C4-2B (cell line): ENCODE data around the gene ATP5PO.
"Not testable (repeated sequence)": the region's sequence is repeated elsewhere in the genome, so short reads cannot be mapped to it uniquely, and the experiment has no call there.

ENCODE experiments used
- H3K27ac ChIP-seq: fragments of 450-650 bp; 2 replicates; pipeline ENCODE4 v1.5.1; 2017
- ZFX ChIP-seq: fragments of 450-650 bp; IDR thresholded peaks from 2 replicates; pipeline ENCODE4 v1.6.1; 2017
- TF ChIP-seq, protein P1 (sequence below): fragments of 450-650 bp; conservative IDR thresholded peaks from 2 replicates; pipeline ENCODE4 v1.5.1; 2017; ENCODE audit warnings: mild to moderate bottlenecking

Gene ATP5PO

DNA sequence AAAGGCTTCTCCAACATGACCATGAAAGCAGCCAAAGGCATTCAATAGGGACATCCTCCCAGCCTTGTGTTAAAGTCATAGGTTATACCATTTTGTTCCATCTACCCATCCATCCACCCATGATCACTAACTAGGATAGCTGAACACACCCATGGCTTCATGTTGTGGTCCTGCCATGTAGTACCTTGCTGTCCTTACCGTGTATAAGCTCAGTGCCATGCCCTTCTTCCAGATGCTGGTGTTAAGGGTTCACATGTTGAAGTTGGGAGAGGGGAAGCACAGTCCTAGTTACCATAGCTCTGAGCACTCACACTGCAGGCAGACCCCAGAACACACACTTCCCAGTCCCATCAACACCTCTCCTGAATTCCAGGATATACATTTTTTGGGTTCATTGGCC lies 51.5 kb downstream of the ATP5PO start:
- TF ChIP-seq, protein P1, sequence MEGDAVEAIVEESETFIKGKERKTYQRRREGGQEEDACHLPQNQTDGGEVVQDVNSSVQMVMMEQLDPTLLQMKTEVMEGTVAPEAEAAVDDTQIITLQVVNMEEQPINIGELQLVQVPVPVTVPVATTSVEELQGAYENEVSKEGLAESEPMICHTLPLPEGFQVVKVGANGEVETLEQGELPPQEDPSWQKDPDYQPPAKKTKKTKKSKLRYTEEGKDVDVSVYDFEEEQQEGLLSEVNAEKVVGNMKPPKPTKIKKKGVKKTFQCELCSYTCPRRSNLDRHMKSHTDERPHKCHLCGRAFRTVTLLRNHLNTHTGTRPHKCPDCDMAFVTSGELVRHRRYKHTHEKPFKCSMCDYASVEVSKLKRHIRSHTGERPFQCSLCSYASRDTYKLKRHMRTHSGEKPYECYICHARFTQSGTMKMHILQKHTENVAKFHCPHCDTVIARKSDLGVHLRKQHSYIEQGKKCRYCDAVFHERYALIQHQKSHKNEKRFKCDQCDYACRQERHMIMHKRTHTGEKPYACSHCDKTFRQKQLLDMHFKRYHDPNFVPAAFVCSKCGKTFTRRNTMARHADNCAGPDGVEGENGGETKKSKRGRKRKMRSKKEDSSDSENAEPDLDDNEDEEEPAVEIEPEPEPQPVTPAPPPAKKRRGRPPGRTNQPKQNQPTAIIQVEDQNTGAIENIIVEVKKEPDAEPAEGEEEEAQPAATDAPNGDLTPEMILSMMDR: no peak
- TF ChIP-seq ZFX: no peak
- no peak overlapping the region for H3K27ac ChIP-seq

DNA sequence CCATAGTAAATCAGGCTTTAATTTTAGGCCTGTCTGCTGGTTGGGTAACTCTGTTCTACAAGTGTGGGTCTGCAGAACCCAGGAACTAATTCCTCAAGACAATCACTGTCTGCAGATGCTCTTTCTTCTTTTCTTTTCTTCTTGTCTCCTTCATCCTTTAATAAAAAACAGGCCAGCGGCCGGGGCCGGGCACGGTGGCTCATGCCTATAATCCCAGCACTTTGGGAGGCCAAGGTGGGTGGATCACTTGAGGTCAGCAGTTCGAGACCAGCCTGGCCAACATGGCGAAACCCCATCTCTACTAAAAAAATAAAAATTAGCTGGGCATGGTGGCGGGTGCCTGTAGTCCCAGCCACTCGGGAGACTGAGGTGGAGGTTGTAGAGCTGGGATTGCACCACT lies 52.4 kb downstream of the ATP5PO start:
- not testable (repeated sequence) for H3K27ac ChIP-seq

DNA sequence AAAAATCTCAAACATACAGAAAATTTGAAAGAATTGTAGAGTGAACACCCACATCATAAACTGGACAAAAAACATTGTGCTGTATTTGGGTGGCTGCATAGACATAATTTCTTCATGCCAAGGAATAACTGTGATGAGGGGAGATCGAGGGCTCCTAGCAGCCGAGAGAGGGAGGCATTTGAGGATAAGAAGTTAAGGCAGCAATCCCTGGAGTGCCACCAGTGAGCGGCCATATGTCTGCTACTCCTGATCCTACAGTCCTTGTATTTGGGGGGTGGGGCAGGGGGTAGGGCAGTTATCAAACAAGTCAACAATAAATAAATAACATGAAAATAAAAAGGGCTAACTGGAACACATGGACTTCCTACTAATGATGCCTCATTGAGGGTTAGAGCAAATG lies 54.5 kb downstream of the ATP5PO start:
- H3K27ac ChIP-seq: no peak overlapping the region
- no peak for TF ChIP-seq ZFX
- TF ChIP-seq, protein P1: no peak

DNA sequence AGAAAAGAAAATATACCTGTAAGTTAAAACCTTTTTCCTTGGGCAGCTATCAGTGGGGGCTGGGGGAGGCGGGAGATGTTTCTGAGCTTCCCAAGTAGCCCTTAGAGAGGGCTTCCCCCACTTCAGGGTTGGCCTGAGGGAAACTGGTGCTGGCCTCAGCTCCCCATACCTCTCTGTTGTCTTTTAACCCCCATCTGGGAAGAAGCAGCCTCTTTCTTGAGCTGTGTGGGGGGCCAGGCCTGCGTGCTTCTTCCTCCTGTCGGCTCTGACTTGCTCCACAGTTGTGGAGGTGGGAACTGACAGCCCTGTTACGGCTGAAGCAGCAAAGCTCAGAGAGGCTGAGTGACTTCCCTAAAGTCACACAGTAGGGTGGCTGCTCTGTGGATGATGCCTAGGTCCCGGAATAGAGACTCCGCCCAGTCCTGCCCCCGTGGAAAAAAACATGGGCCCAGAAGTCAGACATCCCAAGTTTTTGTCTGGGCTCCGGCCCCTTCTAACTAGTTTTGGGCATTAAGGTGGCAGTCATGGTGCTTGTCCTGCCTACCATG lies 55.2 kb downstream of the ATP5PO start:
- no peak for TF ChIP-seq ZFX
- TF ChIP-seq, protein P1: no peak
- no peak overlapping the region for H3K27ac ChIP-seq

DNA sequence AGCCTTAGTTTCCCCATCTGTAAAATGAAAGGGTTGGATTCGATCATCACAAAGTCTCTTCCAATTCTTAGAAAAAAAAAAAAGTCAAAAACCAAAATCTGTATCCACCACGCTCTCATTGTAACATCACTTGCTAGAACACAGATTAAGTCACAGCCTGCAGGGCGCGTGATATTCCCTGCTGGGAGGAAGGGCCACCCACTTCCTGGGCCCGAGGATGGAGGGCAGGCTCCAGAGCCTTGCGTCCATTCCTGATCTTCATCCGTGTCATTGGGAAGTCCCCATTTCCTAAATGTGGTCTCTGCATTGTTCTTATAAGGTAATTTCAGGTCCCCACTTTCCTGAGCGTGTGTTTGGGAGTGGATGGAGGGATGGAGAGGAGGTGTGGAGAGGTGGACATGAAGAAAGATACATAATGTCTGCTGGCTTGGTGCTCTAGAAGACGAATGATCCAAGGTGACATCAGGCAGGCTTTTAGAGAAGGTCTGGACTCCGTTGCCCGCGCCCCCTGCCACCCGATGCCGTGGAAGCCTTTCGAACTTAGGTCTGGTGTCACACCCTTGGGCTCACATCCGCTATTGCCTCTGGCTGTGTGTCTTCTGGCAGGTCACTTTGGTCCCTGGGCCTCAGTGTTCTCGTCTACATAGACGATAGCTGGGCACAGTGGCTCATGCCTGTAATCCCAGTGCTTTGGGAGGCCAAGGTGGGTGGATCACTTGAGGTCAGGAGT lies 56.1 kb downstream of the ATP5PO start:
- H3K27ac ChIP-seq: no peak overlapping the region
- TF ChIP-seq, protein P1: no peak
- no peak for TF ChIP-seq ZFX

DNA sequence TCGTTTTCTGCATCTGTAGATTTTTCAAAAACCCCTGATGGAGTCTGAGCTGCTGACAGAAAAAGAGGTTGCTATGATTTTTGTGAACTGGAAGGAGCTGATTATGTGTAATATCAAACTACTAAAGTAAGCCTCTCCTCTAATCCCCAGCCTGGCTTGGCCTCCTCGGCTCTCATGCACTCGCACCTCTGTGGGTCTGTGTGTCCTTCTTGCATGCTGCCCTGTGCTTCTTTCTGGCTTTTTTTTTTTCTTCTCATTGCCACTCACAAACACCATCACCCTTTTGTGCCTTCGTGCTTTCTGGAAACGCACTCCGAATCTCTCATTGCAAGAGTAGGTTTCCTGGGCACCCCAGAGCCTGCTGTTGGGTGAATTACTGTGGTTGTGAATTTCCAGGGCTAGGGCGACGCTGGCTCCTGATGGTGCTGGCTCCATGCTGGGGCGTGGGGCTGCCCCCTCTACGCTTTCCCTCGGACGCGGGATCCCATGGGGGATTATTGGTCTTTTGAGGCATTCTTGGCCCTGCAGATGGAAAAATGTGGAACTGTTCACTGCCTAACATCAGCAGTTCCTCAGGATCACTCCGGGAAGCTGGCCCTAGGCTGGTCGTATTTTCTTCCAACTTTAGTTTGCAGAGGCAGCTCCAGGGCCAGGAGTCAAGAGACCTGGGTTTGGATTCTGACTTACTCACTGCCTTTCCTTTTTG lies 56.8 kb downstream of the ATP5PO start:
- H3K27ac ChIP-seq: no peak overlapping the region
- TF ChIP-seq ZFX: no peak
- TF ChIP-seq, protein P1: no peak

DNA sequence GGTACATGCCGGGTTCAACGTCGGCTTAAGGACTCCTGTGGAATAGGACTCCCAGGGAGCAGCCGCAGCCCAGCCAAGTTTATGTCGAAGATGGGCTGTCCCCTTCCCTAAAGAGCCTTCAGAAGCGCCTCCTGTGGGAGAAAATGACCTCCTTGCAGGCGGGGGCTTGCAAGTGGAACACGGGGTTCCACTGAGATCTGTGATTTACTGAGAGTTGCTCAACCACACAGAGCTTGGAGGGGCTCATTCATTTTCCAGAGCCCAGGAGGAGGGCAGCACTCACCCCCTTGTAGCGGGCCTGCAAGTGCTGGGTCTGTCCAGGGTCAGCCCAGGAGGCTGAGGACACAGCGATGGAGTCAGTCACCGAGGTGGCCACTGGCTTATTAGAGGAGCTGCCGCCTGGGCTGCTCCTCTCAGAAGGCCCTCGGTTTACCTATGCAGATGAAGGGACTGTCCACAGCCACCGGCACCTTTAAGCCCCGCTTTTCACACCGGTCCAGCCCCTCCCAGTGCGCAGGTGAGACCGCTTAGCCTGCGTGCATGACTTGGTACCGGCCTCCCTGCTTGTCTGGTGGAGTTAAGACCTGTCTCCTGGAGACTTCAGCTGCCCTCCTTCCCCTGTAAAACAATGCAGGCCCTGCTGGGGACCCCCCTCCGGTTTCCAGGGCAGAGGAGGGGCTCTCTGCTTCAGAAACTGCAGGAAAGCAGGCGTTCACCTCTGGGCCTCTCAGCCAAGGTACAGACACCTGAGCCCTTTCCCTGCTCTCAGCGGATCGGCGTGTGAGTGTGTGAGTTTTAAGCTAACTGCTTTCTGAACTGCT lies 57.5 kb downstream of the ATP5PO start:
- no peak overlapping the region for H3K27ac ChIP-seq
- TF ChIP-seq ZFX: no peak
- TF ChIP-seq, protein P1: no peak
